HFF-Myc (cell line): ENCODE data around the gene FBXO31.

Source experiments
- DNase-seq: peaks from one replicate; pipeline ENCODE4 v3.0.0-alpha.2; 2011; ENCODE audit warnings: low read depth; ENCODE audit errors: extremely low read depth
- H3K4me3 ChIP-seq: replicated peaks from 2 replicates; pipeline ENCODE4 v1.5.1; 2011; ENCODE audit warnings: low read depth, mild to moderate bottlenecking, control low read depth, low read length
- TF ChIP-seq, protein P1 (sequence below): IDR thresholded peaks from 2 replicates; pipeline ENCODE4 v1.5.1; 2012; ENCODE audit warnings: mild to moderate bottlenecking, low read depth, low read length, control low read depth; ENCODE audit errors: missing control alignments

FBXO31 gene

DNA sequence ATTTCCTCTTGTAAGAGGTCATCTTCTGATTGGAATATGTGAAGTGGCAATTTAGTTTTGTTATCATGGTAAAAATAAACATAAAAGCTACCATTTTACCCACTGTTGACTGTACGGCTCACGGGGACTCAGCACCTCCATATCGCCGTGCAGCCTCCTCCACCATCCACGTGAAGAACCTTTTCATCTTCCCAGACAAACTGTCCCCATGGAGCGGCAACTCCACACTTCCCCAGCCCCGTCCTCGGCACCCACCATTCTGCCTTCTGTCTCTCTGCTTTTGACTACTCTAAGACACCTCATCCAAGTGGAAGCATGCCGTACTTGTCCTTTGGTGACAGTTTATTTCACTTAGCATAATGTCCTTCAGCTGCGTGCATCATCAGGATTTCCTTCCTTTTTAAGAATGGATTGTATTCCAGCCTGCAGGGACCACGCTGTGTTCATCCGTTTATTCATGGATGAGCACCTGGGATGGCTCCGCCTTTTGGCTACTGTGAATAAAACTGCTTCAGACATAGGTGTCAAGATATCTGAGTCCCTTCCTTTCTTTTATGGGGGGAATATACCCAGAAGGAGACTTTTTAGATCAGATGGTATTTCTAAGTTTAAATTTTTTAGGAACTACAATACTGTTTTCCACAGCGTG, 14.3 kb downstream of the FBXO31 start:
- no peak overlapping the region for H3K4me3 ChIP-seq
- DNase-seq, result no peak
- TF ChIP-seq, protein P1, sequence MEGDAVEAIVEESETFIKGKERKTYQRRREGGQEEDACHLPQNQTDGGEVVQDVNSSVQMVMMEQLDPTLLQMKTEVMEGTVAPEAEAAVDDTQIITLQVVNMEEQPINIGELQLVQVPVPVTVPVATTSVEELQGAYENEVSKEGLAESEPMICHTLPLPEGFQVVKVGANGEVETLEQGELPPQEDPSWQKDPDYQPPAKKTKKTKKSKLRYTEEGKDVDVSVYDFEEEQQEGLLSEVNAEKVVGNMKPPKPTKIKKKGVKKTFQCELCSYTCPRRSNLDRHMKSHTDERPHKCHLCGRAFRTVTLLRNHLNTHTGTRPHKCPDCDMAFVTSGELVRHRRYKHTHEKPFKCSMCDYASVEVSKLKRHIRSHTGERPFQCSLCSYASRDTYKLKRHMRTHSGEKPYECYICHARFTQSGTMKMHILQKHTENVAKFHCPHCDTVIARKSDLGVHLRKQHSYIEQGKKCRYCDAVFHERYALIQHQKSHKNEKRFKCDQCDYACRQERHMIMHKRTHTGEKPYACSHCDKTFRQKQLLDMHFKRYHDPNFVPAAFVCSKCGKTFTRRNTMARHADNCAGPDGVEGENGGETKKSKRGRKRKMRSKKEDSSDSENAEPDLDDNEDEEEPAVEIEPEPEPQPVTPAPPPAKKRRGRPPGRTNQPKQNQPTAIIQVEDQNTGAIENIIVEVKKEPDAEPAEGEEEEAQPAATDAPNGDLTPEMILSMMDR, result no peak

DNA sequence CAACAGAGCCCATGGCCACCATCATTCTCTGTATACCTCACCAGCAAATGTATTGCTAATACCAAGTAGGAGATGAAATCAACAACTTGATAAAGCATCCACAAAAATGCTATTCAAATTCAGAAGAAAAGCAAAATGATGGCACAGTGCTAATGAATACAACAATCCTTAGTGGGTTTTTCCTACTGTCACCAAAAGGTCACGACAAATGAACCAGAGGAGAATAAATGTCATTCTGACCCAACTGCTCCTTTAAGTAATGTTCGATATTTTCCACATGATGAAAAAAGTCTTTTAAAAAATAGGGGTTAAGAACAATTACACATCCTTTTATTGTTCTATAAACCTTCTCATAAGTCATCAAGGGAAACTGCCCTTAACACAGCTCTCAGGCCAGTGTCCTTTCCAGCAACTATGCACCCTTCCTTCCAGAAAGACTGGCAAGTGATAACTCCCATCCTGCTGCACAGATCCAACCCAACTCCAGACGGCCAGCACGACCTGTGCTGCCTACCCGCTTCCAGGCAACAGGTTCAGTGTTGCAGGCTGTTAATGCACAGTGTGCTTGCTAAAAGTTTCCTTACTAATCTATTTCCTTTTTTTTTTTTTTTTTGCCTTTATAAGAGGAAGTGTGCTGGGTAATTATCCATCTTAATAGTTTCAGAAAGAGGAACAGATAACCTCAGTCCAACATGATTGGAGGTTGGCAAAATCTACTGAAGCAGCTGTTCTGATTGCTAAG, 15.4 kb downstream of the FBXO31 start:
- DNase-seq, result no peak
- no peak overlapping the region for H3K4me3 ChIP-seq
- TF ChIP-seq, protein P1, result no peak

DNA sequence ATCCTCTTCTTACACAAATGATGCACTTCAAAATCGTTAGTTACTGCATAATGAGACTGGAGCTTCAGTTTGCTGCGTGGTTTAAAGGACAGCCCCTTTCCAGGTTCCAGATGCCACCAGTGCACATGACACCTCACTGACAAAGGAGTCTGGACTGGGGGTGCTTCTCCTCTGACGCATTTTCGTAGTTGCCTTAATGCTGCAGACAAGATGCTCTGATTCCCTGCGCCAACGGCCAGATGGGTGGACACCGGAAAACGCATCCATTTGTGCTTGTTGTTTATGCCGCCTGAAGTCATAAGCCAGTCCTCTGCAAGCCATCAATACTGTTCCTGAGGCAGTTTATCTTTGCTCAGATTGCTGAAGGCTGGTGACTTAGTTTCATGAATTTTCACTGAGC, 16.0 kb downstream of the FBXO31 start:
- H3K4me3 ChIP-seq, result no peak overlapping the region
- DNase-seq, result no peak
- TF ChIP-seq, protein P1, result no peak

DNA sequence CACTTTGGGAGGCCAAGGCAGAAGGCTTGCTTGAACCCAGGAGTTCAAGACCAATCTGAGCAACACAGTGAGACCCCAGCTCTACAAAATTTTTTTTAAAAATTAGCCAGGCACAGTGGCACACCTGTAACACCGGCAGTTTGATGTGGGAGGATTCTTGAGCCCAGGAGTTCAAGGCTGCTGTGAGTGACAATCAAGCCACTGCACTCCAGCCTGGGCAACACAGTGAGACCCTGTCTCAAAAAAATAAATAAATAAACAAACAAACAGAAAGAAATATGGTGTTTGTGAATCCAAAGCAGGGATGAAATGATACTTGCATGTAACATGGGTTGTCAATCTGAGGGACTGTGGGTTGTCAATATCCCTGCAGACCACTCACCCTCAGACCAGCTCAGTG, 16.6 kb downstream of the FBXO31 start:
- TF ChIP-seq, protein P1, result no peak
- no peak for DNase-seq
- no peak overlapping the region for H3K4me3 ChIP-seq

DNA sequence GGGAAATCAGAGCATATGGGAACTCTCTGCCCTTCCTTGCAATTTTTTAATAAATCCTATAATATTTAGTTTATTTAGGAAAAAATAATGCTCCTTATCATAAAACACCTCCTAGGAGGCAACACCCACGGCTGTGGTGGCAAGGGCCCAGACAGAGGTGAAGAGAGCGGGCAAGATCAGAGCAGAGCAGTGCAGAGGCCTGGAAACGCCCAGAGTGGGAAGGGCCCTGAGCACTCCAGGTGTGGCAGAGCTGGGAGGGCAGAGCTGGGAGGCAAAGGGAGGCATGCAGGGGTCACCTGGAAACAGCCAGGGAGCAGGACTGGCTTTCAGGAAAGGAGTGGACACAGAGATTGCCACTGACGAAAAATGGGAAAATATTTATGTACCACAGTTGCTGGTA, 17.3 kb downstream of the FBXO31 start:
- no peak for DNase-seq
- TF ChIP-seq, protein P1, result no peak
- no peak overlapping the region for H3K4me3 ChIP-seq

DNA sequence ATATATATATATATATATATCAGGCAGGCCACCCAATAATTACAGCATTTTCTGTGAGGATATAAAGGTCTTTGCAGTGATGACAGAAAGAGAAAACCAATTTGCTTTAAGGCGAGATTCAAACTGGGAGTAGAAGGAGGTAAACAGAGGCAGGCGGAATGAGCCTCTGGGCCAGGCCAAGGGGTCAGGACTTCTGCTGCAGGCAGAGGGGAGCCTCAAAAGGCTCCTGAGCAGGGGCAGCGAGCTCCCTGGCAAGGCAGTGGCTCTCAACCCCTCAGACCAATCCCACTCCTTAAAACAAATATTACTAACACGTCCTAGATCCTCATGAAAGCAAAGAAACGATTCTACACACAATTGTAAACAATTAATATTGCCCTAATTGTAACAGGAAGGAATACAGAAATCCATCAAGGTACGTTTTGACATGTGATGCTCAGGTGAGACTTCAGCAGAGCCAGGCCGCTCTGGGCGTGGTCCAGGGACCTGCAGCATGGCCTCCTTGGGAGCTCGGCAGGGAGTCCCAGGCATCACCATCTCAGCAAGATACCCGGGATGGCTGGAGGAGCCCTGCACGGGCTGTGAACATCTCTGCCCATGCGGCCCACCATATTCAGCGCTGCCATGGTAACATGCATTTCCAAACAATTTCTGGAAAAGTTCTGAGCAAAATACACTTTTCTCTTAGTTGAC, 18.4 kb downstream of the FBXO31 start:
- DNase-seq, result no peak
- TF ChIP-seq, protein P1, result no peak
- no peak overlapping the region for H3K4me3 ChIP-seq
